ENCODE measurements around the gene MED27.
"Not testable (repeated sequence)": the region's sequence is repeated elsewhere in the genome, so short reads cannot be mapped to it uniquely, and the experiment has no call there.

The MED27 gene

DNA sequence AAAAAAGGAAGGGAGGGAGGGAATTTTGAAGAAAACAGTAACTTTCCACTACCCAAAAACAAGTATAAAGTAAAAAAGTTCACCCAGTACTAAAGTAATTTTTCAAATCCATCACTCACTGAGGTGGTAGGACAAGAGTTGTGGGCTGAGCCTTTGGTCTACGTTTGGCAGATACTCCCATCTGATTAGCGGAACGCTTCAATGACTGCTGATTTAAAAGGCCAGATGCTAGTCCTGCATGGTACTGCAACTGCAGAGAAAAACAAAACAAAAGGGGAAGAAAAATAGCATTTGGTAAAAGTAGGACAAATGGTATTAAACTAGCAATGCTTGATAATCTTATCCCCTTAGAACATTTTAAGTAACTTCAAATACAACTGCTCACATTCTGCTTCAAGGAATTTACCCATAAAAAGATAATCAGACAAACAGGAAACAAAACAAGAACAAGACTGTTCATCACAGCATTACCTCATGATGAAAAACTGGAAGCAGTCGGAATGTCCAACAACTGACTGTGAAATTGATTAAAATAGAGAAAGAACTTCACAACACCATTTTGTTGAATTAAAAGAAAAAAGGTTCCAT, 65.4 kb downstream of the MED27 start:
- peak; percentile 50 for DNase-seq

DNA sequence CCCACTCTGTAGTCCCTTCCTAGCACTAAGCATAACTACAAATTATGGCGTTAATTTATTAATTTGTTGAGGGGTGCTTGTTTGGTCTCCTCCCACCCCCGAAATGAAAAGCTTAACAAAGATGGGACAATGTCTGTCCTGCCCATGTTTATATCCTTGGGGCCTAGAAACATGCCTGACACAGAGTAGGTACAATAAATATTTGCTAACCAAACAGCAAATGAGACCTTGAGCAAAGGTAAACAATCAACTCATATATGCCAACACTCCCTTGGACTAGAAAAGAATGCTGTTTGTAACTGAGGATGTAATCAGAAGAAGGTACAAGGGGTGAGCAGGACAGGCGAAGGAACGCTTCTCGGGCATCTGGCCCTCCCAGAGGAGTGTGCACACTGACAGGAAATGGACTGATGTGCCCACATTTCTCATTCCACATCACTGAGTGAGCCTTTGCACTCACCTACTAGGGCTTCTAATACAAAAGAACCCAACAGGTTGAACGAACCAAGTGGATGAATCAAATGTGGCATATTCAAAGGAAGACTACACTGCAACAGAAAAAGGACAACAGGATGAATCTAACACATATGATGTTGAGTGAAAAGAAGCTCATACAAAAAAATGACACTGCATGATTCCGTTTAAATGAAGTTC, 66.8 kb downstream of the MED27 start:
- DNase-seq: peak; percentile 56

DNA sequence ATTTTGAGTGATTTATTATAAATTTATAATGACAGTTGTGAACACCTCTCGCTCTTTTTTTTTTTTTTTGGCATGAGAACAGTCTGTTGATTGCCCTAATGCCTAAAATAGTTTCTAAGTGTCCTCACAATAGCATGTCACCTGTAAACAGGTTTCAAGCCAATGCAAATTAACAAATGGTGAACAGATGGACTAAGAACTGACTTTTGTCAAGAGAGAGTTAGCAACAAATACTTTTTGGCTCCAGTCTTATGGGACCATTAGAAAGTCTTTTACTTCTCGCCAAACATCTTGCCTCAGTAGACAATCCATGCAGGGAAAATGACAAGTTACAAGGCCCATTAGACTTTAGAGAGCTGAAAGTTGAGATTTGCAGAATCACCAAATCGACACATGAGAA, 67.8 kb downstream of the MED27 start:
- no peak for DNase-seq

- DNase-seq: no peak
Observed at GRCh38 chr9:132011309-132011708, 68.4 kb downstream of the MED27 start.

GRCh38 chr9:132010201-132010600, 69.5 kb downstream of the MED27 start:
- not testable (repeated sequence) for DNase-seq

DNA sequence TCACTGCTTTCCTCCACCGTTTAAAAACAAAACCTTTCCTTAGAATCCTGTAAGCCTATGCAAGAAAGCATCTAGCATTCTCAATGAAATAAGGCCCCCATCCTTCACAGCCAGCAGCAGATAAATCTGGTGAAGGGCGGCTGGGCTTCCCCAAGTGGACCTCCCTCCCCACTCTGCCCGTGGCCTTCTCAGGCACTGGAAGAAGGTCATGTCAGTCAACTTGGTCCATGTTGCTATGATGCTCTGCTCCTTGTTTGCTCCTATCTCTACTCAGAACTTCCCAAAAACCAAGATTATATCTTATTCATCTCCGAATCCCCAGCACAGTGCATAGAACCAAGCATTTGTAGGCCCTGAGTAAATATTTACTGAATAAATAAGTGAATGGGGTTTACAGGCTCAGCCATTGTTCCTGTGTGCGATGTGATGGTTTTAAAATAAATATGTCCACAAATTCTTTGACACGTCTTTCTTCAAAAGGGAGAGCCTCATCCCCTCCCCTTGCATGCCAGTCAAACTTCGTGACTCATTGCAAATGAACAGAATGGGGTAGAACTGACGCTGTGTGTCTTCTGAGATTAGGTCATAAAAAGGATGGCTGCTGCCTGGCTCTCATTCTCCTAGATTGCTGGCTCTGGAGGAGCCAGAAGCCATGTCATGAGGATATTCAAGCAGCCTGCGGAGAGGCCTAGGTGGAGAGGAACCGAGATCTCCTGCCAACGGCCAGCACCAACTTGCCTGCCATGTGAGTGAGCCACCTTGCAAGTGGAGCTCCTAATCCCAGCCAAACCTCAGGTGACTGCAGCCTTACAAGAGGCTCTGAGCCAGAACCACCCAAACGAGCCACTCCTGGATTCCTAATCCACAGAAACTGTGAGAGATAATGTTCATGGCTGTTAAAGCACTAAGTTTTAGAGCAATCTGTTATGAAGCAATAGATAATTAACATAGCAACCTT, 70.5 kb downstream of the MED27 start:
- DNase-seq: no peak

- no peak for DNase-seq
Observed at GRCh38 chr9:132008184-132008803, 71.4 kb downstream of the MED27 start.

DNA sequence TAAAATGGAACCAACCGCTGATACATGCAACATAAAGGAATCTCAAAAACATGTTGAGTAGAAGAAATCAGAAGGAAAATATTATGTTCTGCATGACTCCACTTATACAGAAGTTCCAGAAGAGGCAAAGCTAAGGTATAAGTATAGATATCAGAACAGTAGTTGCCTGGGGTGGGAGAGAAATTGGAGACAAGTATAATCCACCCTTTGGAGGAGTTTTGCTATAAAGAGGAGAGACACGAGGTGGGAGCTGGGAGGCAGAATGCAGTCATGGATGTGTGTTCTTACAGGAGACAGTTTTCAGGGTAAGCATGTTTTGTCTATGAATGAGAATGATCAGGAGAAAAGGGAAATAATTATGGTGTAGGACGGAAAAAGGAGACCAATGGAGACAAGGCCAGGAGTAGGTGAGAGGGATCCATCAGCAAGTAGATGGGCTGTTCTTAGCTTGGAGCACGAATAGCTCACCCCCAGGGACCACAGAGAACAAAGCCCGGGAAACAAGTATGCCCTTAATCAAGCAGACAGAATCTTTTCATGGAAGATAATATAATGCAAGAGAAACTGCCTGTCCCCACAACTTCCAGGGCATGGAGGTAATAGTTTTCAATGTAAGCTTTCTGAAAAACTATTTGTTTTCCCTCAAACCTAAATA, 72.2 kb downstream of the MED27 start:
- DNase-seq: no peak

- no peak for DNase-seq
Observed at GRCh38 chr9:132006677-132007370, 72.8 kb downstream of the MED27 start.

DNA sequence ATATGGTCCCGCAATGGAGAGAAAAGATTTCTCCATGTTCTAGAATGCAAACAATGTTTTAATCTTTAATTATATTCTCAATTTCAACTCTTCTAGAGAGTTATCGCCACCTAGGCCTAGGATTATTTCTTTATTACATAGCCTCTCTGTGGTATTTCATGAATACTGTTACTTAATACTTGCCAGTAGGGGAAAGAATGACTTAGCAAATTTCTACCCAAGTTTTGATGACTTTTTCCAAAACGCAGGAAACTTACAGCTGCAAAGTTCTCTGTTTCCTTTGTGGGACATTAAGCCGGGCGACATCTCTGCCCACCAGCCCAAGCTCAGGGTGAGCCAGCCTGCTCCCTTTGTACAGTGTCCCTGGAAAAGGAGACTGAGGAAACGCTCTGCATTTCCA, 73.8 kb downstream of the MED27 start:
- DNase-seq: no peak

- no peak for DNase-seq
Observed at GRCh38 chr9:132004323-132004722, 75.3 kb downstream of the MED27 start.

DNA sequence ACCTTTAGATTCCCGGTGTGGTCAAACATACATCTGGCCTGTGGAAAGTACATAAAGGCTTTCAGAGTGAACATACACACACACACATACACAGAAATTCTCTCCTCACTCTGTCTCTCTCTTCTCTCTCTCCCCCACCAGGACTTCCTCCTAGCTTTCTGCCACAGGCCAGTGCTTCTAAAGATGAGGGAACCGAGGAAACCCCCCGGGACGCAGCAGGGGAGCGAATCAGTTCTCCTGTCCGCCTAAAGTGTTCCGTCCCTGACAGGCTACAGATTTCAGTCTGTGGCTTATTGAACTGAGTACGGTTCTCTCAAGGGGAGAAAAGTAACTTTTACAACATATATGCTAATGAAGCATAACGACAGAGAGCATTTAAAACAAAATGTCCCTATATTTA, 75.8 kb downstream of the MED27 start:
- no peak for DNase-seq

GRCh38 chr9:132003319-132003704, 76.4 kb downstream of the MED27 start:
- DNase-seq: no peak

- no peak for DNase-seq
Observed at GRCh38 chr9:132002643-132003318, 76.9 kb downstream of the MED27 start.

GRCh38 chr9:132001567-132001966, 78.1 kb downstream of the MED27 start:
- DNase-seq: no peak

- DNase-seq: no peak
Observed at GRCh38 chr9:132000659-132001058, 79.0 kb downstream of the MED27 start.

- no peak for DNase-seq
Observed at GRCh38 chr9:131999692-132000551, 79.7 kb downstream of the MED27 start.

DNA sequence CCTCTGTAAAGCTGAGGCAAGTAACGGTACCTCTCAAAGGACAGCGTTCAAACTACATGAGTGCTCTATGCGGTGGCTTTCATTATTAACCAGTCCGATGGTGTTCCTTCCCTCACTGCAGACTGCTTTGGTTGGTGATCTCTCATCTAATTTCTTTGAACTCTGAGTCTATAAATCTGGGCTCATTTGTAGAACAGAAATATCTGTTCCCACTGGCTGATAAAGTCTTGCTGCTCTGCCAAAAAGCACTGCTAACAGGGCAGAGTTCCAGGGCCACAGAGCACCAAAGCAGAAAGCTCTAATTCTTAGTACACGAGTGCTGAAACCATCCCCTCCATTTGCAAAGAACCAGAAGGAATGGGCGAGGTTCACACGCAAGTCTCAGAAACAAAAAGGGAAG, 81.9 kb downstream of the MED27 start:
- DNase-seq: no peak

DNA sequence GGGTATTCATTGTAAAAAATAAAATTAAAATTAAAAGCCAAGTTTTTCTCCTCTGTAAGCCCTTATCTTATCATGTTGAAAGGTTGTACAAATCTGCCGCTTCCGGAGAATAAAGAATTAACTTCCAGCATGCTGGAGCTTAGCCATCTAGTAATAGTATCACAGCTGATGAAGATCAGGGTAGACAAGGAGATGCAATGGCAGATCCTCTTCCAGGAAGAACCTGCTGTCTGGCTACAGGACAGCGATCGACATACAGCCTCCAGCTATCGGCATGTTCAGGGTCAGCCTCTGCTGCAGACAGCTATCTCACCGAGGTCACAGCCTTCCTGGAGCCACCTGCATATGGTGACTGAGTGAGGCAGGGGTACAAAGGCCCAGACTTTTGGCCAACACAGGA, 82.6 kb downstream of the MED27 start:
- DNase-seq: no peak

DNA sequence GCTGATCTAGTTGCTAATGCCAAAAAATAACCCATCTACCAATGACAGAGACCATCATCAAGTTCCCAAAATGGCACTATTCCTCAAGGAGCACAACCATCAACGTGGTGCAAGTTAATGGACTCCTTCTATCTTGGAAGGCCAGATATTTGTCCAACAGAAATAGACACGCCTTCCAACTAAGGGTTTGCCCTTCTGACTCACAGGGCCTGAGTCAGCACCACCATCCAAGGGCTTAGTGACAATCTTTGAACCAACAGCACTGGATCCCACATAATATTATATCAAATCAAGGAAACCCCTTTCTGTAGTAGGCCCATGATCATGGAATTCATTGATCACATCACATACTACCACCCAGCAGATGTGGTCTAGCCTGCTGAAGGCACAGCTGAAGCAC, 84.3 kb downstream of the MED27 start:
- DNase-seq: no peak
